Activated gamma-delta T cell (primary cell): Measurements from ENCODE around the gene SFXN3.
A peak's percentile ranks its signal among the peaks of the same experiment; 100 is the strongest.

Experiments
- DNase-seq: peaks from one replicate; lab custom pipeline; 2025; lab: John Stamatoyannopoulos, UW

Gene SFXN3

GRCh38 chr10:101035916-101036702 is 5.1 kb downstream of the SFXN3 start:
- DNase-seq: no peak

DNA sequence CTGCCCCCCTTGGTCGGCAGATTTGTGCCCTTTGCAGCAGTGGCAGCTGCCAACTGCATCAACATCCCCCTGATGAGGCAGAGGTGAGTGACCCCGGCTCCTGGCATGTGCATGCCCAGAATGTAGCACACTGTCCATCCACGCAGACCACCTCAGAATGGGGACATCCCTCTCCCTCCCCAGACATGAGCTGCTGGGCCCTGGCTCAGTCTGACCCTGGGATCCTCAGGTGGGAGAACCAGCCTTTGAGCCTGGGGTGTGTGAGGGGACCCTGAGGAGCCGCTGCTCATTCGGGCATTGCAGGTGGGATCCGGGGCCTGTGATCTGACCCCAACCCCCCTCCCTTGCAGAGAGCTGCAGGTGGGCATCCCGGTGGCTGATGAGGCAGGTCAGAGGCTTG is 5.7 kb downstream of the SFXN3 start:
- DNase-seq: no peak

- DNase-seq: no peak
Measured at GRCh38 chr10:101038484-101038883, 7.5 kb downstream of the SFXN3 start.

- no peak for DNase-seq
Measured at GRCh38 chr10:101040061-101040460, 9.0 kb downstream of the SFXN3 start.

DNA sequence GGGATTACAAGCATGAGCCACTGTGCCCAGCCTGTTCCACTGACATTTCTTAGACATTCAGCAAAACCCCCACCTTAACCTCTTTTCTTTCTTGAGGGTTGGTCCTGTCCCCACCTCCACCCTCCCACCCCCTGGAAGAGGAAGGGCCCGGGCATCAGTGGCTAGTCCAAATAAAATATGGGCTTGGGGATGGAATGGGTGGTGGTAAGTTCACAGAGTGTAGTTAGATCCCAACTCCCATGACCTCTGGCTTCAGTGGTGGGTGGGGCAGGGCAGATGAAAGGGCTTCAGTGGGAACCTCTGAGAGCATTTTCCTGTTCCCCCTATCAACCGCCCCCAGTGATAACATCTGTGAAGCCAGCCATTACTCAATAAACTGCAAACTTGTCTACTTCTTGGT is 9.8 kb downstream of the SFXN3 start:
- DNase-seq: no peak

DNA sequence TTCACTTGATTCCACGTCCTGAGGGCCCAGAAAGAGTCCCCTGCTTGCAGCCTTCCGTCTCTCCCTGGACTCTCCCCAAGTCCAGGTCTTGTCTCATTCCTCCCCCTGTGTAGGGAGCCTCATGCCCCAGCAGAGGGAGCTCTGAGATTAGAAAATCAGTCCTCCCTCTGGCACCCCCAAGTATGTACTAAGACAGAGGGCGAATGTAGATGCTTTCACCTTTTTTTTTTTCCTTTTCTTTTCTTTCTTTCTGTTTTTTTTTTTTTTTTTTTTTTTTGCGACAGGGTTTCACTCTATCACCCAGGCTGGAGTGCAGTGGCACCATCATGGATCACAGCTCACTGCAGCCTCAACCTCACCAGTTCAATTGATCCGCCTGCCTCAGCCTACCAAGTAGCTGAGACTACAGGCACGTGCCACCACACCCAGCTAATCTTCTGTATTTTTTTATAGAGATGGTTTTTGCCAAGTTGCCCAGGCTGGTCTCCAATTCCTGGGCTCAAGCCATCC is 10.3 kb downstream of the SFXN3 start:
- DNase-seq: no peak

DNA sequence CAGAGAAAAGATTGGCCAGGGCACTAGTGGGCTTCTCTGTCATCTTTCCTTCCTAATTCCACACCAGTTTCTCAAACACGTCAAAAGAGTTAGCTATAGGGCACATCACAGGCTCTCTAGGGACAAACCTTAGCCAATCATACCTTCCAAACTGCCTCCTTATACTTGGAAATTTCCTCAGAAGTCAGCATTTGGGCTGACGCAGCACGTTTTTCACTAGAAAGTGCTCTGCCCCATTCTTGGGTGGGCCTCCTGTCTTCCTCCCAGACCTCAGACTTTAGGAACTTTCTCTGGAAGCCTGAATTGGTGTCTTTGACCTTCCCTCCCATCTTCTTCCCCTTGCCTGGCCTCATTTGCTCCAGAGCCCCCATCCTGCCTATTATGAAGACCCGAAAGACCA is 11.1 kb downstream of the SFXN3 start:
- no peak for DNase-seq

DNA sequence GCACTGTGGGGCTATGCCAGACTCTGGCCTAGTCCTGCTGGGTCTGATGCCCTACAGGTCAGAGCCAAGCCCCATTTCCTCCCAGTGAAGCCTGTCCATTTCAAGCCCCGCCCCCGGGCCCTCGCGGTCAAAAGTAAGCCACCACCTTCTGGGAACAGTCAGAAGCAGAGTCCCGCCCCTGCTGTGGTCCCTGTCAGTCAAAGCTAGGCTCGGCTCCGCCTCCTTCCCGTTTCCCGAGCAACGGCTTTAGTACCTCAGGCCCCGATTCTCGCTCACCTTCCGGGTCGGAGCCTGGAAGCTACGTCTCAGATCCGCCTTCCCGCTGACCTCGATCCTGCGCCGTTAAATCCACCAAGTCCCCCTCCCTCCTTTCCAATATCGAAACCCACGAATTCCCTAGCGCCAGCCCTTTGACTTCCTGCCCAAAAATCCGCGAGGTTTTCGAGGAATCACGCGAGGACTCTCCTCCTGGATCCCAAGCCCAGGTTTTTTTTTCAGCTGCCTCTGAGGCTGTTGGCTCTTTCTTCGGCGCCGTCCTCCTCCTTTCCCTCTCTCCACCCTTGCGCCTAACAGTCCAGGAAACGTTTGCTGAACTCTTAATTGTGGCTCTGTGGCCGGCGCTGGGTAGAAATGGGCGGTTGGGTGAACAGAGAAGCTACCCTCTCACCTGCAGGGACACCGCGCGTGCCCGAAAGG is 11.8 kb downstream of the SFXN3 start:
- DNase-seq: peak; percentile 27

GRCh38 chr10:101043363-101043707 is 12.3 kb downstream of the SFXN3 start:
- DNase-seq: no peak

DNA sequence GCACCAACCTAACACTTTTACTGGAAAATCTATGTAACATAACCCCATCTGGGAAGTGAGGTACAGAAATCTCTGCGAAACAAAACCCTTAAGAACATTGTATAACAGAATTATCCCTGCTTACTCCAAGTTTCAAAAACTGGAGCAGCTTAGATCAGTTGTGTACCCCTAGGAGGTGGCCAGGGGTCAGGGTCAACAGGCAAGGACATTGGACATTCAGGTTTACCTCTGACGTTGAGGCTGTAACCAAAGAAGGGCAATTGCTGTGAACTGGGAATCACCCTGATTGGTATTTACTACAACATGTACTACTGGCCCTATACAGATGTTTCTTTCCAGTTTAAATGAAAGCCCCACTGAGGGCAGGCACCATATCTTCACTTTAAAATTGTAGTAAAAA is 13.1 kb downstream of the SFXN3 start:
- DNase-seq: no peak

DNA sequence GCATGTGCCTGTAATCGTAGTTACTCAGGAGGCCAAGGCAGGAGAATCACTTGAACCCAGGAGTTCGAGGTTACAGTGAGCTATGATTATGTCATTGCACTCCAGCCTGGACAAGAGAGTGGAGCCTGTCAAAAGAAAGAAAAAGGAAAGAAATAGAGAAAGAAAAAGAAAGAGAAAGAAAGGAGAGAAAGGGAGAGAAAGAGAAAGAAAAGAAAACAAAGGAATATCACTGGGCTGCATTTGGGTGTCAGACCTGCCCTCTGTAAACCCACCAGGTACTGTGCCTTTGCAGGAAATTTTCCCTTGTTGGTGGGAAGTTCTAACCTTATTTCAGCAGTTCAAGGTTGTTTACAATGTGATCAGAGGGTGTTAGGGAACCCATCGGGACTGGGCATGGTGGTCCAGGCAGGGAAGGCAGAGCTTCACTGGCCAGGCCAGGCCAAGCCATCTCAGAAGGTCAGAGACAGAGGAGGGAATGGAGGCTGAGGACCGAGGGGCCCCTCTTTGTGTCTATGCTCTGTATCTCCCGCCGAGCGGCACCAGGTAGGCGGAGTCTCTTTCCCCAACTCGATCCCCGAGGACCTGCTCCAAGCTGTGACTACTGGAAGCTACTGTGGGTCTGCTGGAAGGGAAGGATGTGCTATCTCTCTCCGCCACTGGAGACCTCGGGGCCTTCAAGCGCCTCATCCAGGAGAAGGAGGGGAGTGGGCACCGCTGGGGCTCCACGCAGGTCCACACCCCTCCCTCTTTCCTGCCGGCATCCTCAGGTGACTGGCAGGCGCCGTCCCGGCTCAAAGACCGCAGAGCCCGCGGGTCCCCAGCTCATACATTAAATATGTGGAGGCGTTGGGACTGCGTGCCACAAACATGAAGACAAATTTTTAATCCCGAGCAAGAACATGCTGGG is 15.6 kb downstream of the SFXN3 start:
- DNase-seq: no peak

- DNase-seq: no peak
Measured at GRCh38 chr10:101047268-101047667, 16.2 kb downstream of the SFXN3 start.

GRCh38 chr10:101047961-101048892 is 17.2 kb downstream of the SFXN3 start:
- DNase-seq: no peak

DNA sequence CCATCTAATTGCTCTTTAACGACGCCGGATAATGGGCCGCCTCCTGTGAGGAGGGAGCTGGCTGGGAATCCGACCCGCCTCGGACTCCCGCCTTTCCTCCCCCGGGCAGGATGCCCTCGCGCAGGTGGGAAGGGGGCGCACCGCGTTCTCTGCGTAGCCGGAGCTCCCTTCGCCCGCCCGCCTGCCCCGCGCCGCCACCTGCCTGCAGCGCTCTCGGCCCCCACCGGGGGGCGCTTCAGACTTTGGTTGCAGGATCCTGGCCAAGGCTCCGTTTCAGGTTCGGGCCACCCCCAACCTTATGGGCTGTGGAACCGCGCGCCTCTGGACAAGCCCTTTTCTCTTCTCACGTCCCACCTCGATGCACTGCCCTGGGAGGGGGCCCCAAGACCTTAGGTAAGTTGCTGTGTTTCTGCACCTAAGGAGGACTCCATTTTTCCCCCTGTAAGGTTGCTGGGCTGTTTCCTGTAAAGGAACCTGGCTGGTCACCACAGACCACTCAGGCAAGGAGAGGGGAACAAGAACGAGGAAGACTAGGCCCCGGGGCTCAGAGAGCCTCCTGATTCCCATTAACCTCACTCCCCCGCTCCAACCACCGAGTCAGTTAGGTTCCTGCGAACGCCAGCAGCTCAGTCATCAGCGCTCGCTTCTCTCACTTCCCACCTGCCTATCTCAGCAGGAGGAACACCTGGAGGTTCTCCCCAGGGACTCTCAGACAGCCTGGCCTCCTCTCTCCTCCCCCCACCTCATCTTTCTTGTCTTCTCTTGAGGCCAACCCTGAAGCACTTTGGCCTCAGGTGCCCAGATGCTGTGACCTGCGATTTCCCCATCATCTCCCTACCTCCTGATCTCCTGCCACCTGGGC is 19.4 kb downstream of the SFXN3 start:
- peak; percentile 48 for DNase-seq

GRCh38 chr10:101052285-101052684 is 21.3 kb downstream of the SFXN3 start:
- no peak for DNase-seq

- DNase-seq: no peak
Measured at GRCh38 chr10:101053516-101053915, 22.5 kb downstream of the SFXN3 start.

DNA sequence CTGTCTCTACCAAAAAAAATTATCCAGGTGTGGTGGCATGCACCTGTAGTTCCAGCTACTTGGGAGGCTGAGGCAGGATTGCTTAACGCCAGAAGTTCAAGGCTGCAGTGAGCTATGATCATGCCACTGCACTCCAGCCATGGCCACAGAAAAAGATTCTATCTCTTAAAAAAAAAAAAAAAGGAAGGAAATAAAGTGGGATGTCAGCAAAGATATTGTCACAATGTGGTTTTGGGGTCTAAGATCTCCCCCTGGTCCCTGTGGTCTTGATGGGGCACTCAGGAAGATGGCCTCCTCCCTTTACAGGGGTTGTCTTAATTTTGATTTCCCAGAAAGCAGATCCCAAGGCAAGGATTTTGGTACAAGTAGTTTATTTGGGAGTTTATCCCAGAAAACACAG is 23.3 kb downstream of the SFXN3 start:
- DNase-seq: no peak

- DNase-seq: no peak
Measured at GRCh38 chr10:101054876-101055275, 23.8 kb downstream of the SFXN3 start.

DNA sequence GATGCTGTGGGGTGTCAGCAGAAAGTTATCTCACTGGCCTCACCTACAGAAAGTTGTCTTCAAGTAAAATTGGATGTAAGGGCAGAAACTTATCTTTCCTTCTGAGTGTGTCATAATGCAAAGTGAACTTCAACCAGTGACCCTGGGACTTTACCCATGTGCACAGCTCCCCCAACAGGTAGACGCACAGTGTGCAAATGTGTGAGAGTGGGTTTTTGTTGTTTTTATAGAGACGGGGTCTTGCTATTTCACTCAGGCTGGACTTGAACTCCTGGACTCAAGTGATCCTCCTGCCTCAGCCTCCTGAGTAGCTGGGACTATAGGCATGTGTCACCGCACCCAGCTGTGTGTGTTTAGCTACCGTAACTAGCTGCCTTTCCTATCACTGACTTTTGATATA is 24.4 kb downstream of the SFXN3 start:
- no peak for DNase-seq
